GM23338 (cell line): Measurements from ENCODE around the gene SETD1A. TPM values are rescaled to one million over a fixed set of nuclear protein-coding genes. Genes with fewer than 3 reads are reported as not detected.

Experiments
- ATAC-seq: fragments of 200-7000 bp; cut with Tn5 transposase; 3 replicates; pipeline ENCODE4 v1.9.1; 2020
- DNase-seq: peaks from one replicate; pipeline ENCODE4 v3.0.0-alpha.2; 2015; ENCODE audit warnings: low spot score
- H2AFZ ChIP-seq: fragments of 200-600 bp; sonication (generic); 2 replicates; pipeline ENCODE4 v1.8.0; 2016; ENCODE audit warnings: antibody characterized with exemption, mild to moderate bottlenecking, moderate library complexity
- H3F3A ChIP-seq: fragments of 200-600 bp; sonication (generic); replicated peaks from 2 replicates; pipeline ENCODE4 v1.8.0; 2017; ENCODE audit warnings: antibody characterized with exemption, mixed run types, low read depth
- H3K27ac ChIP-seq: fragments of 200-600 bp; sonication (generic); 2 replicates; pipeline ENCODE4 v1.6.1; 2016; ENCODE audit warnings: low read depth
- H3K27me3 ChIP-seq: fragments of 200-600 bp; sonication (generic); 2 replicates; pipeline ENCODE4 v1.8.0; 2016; ENCODE audit warnings: mild to moderate bottlenecking, mixed run types, moderate library complexity; ENCODE audit not compliant: insufficient read depth
- H3K36me3 ChIP-seq: fragments of 200-600 bp; sonication (generic); 2 replicates; pipeline ENCODE4 v1.8.0; 2016; ENCODE audit warnings: mild to moderate bottlenecking; ENCODE audit not compliant: insufficient read depth
- H3K4me1 ChIP-seq: fragments of 200-600 bp; sonication (generic); 2 replicates; pipeline ENCODE4 v1.8.0; 2016; ENCODE audit warnings: mild to moderate bottlenecking, moderate library complexity; ENCODE audit not compliant: insufficient read depth
- H3K4me2 ChIP-seq: fragments of 200-600 bp; sonication (generic); 2 replicates; pipeline ENCODE4 v1.7.1; 2017; ENCODE audit warnings: mixed run types
- H3K4me3 ChIP-seq: fragments of 200-600 bp; sonication (generic); 2 replicates; pipeline ENCODE4 v1.6.1; 2016; ENCODE audit warnings: mixed run types
- H3K79me2 ChIP-seq: fragments of 200-600 bp; sonication (generic); replicated peaks from 2 replicates; pipeline ENCODE4 v1.8.0; 2017; ENCODE audit warnings: mild to moderate bottlenecking; ENCODE audit not compliant: insufficient read depth
- H3K9me2 ChIP-seq: fragments of 200-600 bp; sonication (generic); 2 replicates; pipeline ENCODE4 v1.8.0; 2017; ENCODE audit not compliant: insufficient read depth
- H4K20me1 ChIP-seq: fragments of 200-600 bp; sonication (generic); replicated peaks from 2 replicates; pipeline ENCODE4 v1.8.0; 2017; ENCODE audit warnings: mild to moderate bottlenecking; ENCODE audit not compliant: insufficient read depth
- H3K27ac Mint-ChIP-seq: 2 replicates; pipeline ENCODE4 v1.8.0; 2020; ENCODE audit warnings: inconsistent platforms, mild to moderate bottlenecking, moderate library complexity, mixed read lengths
- H3K27me3 Mint-ChIP-seq: 3 replicates; pipeline ENCODE4 v1.8.0; 2022; ENCODE audit warnings: low read depth, mild to moderate bottlenecking, moderate library complexity, mixed read lengths, inconsistent platforms; ENCODE audit not compliant: insufficient read depth, poor library complexity
- H3K36me3 Mint-ChIP-seq: 3 replicates; pipeline ENCODE4 v1.8.0; 2021; ENCODE audit warnings: low read depth, mild to moderate bottlenecking, inconsistent platforms, moderate library complexity, mixed read lengths
- H3K4me1 Mint-ChIP-seq: 3 replicates; pipeline ENCODE4 v1.8.0; 2020; ENCODE audit warnings: mild to moderate bottlenecking, inconsistent platforms, mixed read lengths
- H3K4me3 Mint-ChIP-seq: 3 replicates; pipeline ENCODE4 v1.8.0; 2021; ENCODE audit warnings: moderate library complexity, mild to moderate bottlenecking, inconsistent platforms, mixed read lengths
- H3K9me3 Mint-ChIP-seq: 3 replicates; pipeline ENCODE4 v1.8.0; 2020; ENCODE audit warnings: moderate library complexity, mild to moderate bottlenecking, inconsistent platforms, mixed read lengths
- CREB1 ChIP-seq: fragments of 250-450 bp; sonication (Bioruptor Pico); IDR thresholded peaks from 2 replicates; pipeline ENCODE4 v1.5.0; 2020; ENCODE audit warnings: low read depth, mild to moderate bottlenecking, moderate library complexity
- CTCF ChIP-seq, 2 experiments: fragments of 200-600 bp in 1 of 2; sonication (generic) in 1 of 2; conservative IDR thresholded peaks; 2 replicates each; pipeline versions ENCODE4 v1.5.1 to v1.6.1; 2016 to 2017; ENCODE audit warnings: antibody characterized with exemption in 2 of 2, low read depth in 2 of 2, mild to moderate bottlenecking in 2 of 2, moderate library complexity in 1 of 2
- ETS1 ChIP-seq: IDR thresholded peaks from 2 replicates; pipeline ENCODE4 v1.6.1; 2016; ENCODE audit warnings: antibody characterized with exemption
- EZH2 ChIP-seq: fragments of 200-600 bp; sonication (generic); IDR thresholded peaks from one replicate; pipeline ENCODE4 v1.8.0; 2017; ENCODE audit warnings: antibody characterized with exemption, mild to moderate bottlenecking, low read depth; ENCODE audit not compliant: unreplicated experiment
- EZH2phosphoT487 ChIP-seq: fragments of 200-600 bp; sonication (generic); IDR thresholded peaks from one replicate; pipeline ENCODE4 v1.8.1; 2018; ENCODE audit warnings: antibody characterized with exemption; ENCODE audit not compliant: unreplicated experiment
- JUNB ChIP-seq: IDR thresholded peaks from one replicate; pipeline ENCODE4 v1.6.1; 2016; ENCODE audit warnings: antibody characterized with exemption; ENCODE audit not compliant: unreplicated experiment
- NANOG ChIP-seq: IDR thresholded peaks from 2 replicates; pipeline ENCODE4 v1.6.1; 2016; ENCODE audit warnings: antibody characterized with exemption, borderline replicate concordance
- POLR2AphosphoS5 ChIP-seq: IDR thresholded peaks from 2 replicates; pipeline ENCODE4 v1.6.1; 2016; ENCODE audit warnings: antibody characterized with exemption, low read depth
- REST ChIP-seq: IDR thresholded peaks from one replicate; pipeline ENCODE4 v1.6.1; 2018; ENCODE audit warnings: antibody characterized with exemption; ENCODE audit not compliant: unreplicated experiment
- STAT1 ChIP-seq: IDR thresholded peaks from one replicate; pipeline ENCODE4 v1.6.1; 2016; ENCODE audit warnings: antibody characterized with exemption; ENCODE audit not compliant: unreplicated experiment
- ZNF114 ChIP-seq: fragments of 250-450 bp; sonication (Bioruptor Pico); IDR thresholded peaks from 2 replicates; pipeline ENCODE4 v1.5.0; 2020; ENCODE audit warnings: mild to moderate bottlenecking, moderate library complexity
- ZNF331 ChIP-seq: fragments of 250-450 bp; sonication (Bioruptor Pico); IDR thresholded peaks from 2 replicates; pipeline ENCODE4 v1.5.0; 2020; ENCODE audit warnings: low read depth, mild to moderate bottlenecking, moderate library complexity
- polyA plus RNA-seq: library from polyadenylated mRNA; unstranded; fragments of >200 nt; fragmentation: Nextera tagmentation; extraction: Ambion mirVana; gene quantifications from 2 replicates; pipeline ENCODE4 v1.2.1, GENCODE V29; 2016
- total RNA-seq: library from RNA; depleted of rRNA; stranded (reverse); fragments of >200 nt; shearing (Covaris generic); gene quantifications from 2 replicates; pipeline ENCODE4 v1.2.3, GENCODE V29; 2014

The SETD1A gene
- total and polyA plus RNA-seq, 2 experiments from 2014 or later: 10.8 to 21.9 TPM

GRCh38 chr16:30958175-30959079, 873 bp downstream of the SETD1A start:
- Histone ChIP-seq H3K79me2 (peaks cover 38% of the 10 kb centered on the region), H3K4me3 (peak overlapping the region; percentile 100), H3K36me3 (peaks cover 44% of the 10 kb centered on the region), H3K27ac (peak overlapping the region; percentile 26; the same call in 1 of the 2 replicates), H3K9me2 (no peaks in the 10 kb centered on the region), H3F3A (peaks cover 30% of the 10 kb centered on the region), H3K4me2 (peak overlapping the region; percentile 86), H3K27me3 (no peaks in the 10 kb centered on the region), H3K4me1 (no peaks in the 10 kb centered on the region), H4K20me1 (peaks cover 32% of the 10 kb centered on the region), H2AFZ (no peak overlapping the region)
- ATAC-seq: peak; percentile 16
- Mint-ChIP-seq H3K4me3 (peak overlapping the region; percentile 95), H3K4me1 (peaks cover 13% of the 10 kb centered on the region), H3K9me3 (no peaks in the 10 kb centered on the region), H3K27ac (peak overlapping the region; percentile 94), H3K36me3 (peaks cover 49% of the 10 kb centered on the region), H3K27me3 (peaks cover 11% of the 10 kb centered on the region)
- peak; percentile 75 for DNase-seq
- TF ChIP-seq EZH2 (no peak), CTCF (conservative IDR thresholded peaks at IDR 0.05; ENCODE audit: low read depth in 2 of 2) (0 out of 4 replicates have a peak, but pooled peaks of 1 of the 2 experiments have one; percentile 1), ZNF114 (no peak), NANOG (no peak), POLR2AphosphoS5 (no peak), EZH2phosphoT487 (no peak)

- no peak overlapping the region for H3K27ac Mint-ChIP-seq
- no peaks in the 10 kb centered on the region for H3K27me3 ChIP-seq
- peaks cover 73% of the 10 kb centered on the region for H3K36me3 Mint-ChIP-seq
- peaks cover 22% of the 10 kb centered on the region for H3F3A ChIP-seq
- DNase-seq (no peak), ATAC-seq (no peak)
- peaks cover 31% of the 10 kb centered on the region for H4K20me1 ChIP-seq
- peaks cover 7% of the 10 kb centered on the region; the same call in 2 of the 3 replicates for H3K4me1 Mint-ChIP-seq
- no peak overlapping the region for H3K4me3 ChIP-seq
- no peak overlapping the region for H3K4me2 ChIP-seq
- no peak overlapping the region for H2AFZ ChIP-seq
- H3K27ac ChIP-seq: no peak overlapping the region
- H3K9me3 Mint-ChIP-seq: no peaks in the 10 kb centered on the region
- no peaks in the 10 kb centered on the region for H3K4me1 ChIP-seq
- H3K4me3 Mint-ChIP-seq: no peak overlapping the region
- H3K36me3 ChIP-seq: peaks cover 44% of the 10 kb centered on the region
- H3K79me2 ChIP-seq: peaks cover 38% of the 10 kb centered on the region
- H3K9me2 ChIP-seq: no peaks in the 10 kb centered on the region
- peaks cover 10% of the 10 kb centered on the region for H3K27me3 Mint-ChIP-seq
- TF ChIP-seq STAT1 (no peak), NANOG (no peak), JUNB (no peak), REST (no peak), ZNF114 (no peak), POLR2AphosphoS5 (no peak), EZH2 (no peak), ZNF331 (CRISPR knock-in tag) (no peak), ETS1 (no peak), CREB1 (CRISPR knock-in tag) (no peak)
Observed at GRCh38 chr16:30961384-30961783, 3.8 kb downstream of the SETD1A start.
